Measurements from ENCODE around the gene ARSI.
A peak's percentile ranks its signal among the peaks of the same experiment; 100 is the strongest.

ARSI gene

GRCh38 chr5:150309101-150309885, 6.6 kb upstream of the ARSI start:
- FAIRE-seq (no peak), DNase-seq (ENCODE audit: low spot score) (no peak)

GRCh38 chr5:150307617-150308426, 5.1 kb upstream of the ARSI start:
- FAIRE-seq (no peak), DNase-seq (ENCODE audit: low spot score) (no peak)

GRCh38 chr5:150306775-150307174, 4.1 kb upstream of the ARSI start:
- FAIRE-seq (no peak), DNase-seq (ENCODE audit: low spot score) (no peak)

GRCh38 chr5:150305557-150305956, 2.9 kb upstream of the ARSI start:
- no peak for FAIRE-seq
- no peak for DNase-seq (ENCODE audit: low spot score)

- DNase-seq (ENCODE audit: low spot score): no peak
- FAIRE-seq: no peak
Measured at GRCh38 chr5:150305095-150305494, 2.4 kb upstream of the ARSI start.

- DNase-seq (ENCODE audit: low spot score): no peak
- FAIRE-seq: no peak
Measured at GRCh38 chr5:150304481-150305081, 1.9 kb upstream of the ARSI start.

GRCh38 chr5:150303660-150304386, 1.1 kb upstream of the ARSI start:
- FAIRE-seq (no peak), DNase-seq (ENCODE audit: low spot score) (no peak)

- no peak for FAIRE-seq
Measured at GRCh38 chr5:150303070-150303615, 438 bp upstream of the ARSI start.

GRCh38 chr5:150301901-150302300, 804 bp downstream of the ARSI start:
- DNase-seq (ENCODE audit: low spot score): no peak
- no peak for FAIRE-seq

More at GRCh38 chr5:150303070-150303615, 438 bp upstream of the ARSI start:
- no peak for DNase-seq (ENCODE audit: low spot score)

- FAIRE-seq (no peak), DNase-seq (ENCODE audit: low spot score) (no peak)
Measured at GRCh38 chr5:150301170-150301505, 1.6 kb downstream of the ARSI start.

- FAIRE-seq: no peak
Measured at GRCh38 chr5:150300496-150301169, 2.1 kb downstream of the ARSI start.

GRCh38 chr5:150299571-150300327, 3.0 kb downstream of the ARSI start:
- no peak for DNase-seq (ENCODE audit: low spot score)
- no peak for FAIRE-seq

More at GRCh38 chr5:150300496-150301169, 2.1 kb downstream of the ARSI start:
- DNase-seq (ENCODE audit: low spot score): no peak

- DNase-seq (ENCODE audit: low spot score) (peak; percentile 73), FAIRE-seq (peak; percentile 72)
Measured at GRCh38 chr5:150298701-150299451, 3.8 kb downstream of the ARSI start.

GRCh38 chr5:150297934-150298595, 4.6 kb downstream of the ARSI start:
- DNase-seq (ENCODE audit: low spot score): no peak

GRCh38 chr5:150297236-150297890, 5.3 kb downstream of the ARSI start:
- FAIRE-seq: no peak
- no peak for DNase-seq (ENCODE audit: low spot score)

More at GRCh38 chr5:150297934-150298595, 4.6 kb downstream of the ARSI start:
- no peak for FAIRE-seq

GRCh38 chr5:150296496-150296895, 6.2 kb downstream of the ARSI start:
- FAIRE-seq: no peak
- DNase-seq (ENCODE audit: low spot score): no peak

- DNase-seq (ENCODE audit: low spot score): no peak
- no peak for FAIRE-seq
Measured at GRCh38 chr5:150295741-150296486, 6.8 kb downstream of the ARSI start.
